SJSA1 (cell line): Measurements from ENCODE around the gene SEZ6L. TPM values are rescaled to one million over a fixed set of nuclear protein-coding genes. Genes with fewer than 3 reads are reported as not detected.

ENCODE experiments used
- DNase-seq, 2 experiments: peaks; one replicate each; pipeline ENCODE4 v3.0.0-alpha.2; 2015 to 2020; ENCODE audit warnings: low spot score in 2 of 2, low read depth in 1 of 2
- H3K27ac ChIP-seq: fragments of 250-450 bp; sonication (Bioruptor Pico); 2 replicates; pipeline ENCODE4 v1.5.1; 2020; ENCODE audit warnings: mild to moderate bottlenecking, moderate library complexity
- H3K27me3 ChIP-seq: fragments of 250-450 bp; sonication (Bioruptor Pico); replicated peaks from 2 replicates; pipeline ENCODE4 v1.5.1; 2020; ENCODE audit warnings: mild to moderate bottlenecking, moderate library complexity
- H3K36me3 ChIP-seq: fragments of 250-450 bp; sonication (Bioruptor Pico); 2 replicates; pipeline ENCODE4 v1.5.1; 2020; ENCODE audit warnings: mild to moderate bottlenecking
- H3K4me1 ChIP-seq: fragments of 250-450 bp; sonication (Bioruptor Pico); replicated peaks from 2 replicates; pipeline ENCODE4 v1.6.1; 2021; ENCODE audit warnings: mild to moderate bottlenecking
- H3K4me3 ChIP-seq: fragments of 250-450 bp; sonication (Bioruptor Pico); 2 replicates; pipeline ENCODE4 v1.5.1; 2020; ENCODE audit warnings: mild to moderate bottlenecking
- H3K9me3 ChIP-seq: fragments of 250-450 bp; sonication (Bioruptor Pico); replicated peaks from 2 replicates; pipeline ENCODE4 v1.5.1; 2020; ENCODE audit warnings: mild to moderate bottlenecking
- total RNA-seq: library from RNA; depleted of rRNA; stranded (reverse); fragments of >200 nt; shearing (Covaris generic); gene quantifications from 2 replicates; pipeline ENCODE4 v1.2.3, GENCODE V29; 2014

The SEZ6L gene
- total RNA-seq, 1 experiment from 2014 or later = not detected

DNA sequence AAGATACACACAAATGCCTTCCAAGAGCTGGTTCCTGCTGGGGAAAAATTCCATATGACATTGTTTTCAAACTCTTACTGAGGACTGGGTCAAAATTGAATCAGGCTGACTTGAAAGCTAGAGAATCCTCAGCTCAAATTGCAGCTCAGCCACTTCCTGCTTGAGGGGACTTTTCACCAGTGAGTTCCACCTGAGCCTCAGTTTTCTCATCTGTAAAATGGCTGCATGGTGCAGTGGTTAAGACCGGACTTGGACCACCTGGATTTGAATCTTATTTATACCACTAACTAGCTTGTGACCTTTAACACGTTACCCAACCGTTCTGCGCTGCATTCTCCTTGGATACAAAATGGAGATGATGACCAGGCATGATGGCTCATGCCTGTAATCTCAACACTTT is 189.9 kb downstream of the SEZ6L start:
- H3K4me1 ChIP-seq = peaks cover 6% of the 10 kb centered on the region
- H3K27ac ChIP-seq = no peak overlapping the region
- 0 out of 2 replicates have a peak, but pooled peaks cover 5% of the 10 kb centered on the region for H3K27me3 ChIP-seq
- H3K4me3 ChIP-seq = no peak overlapping the region
- DNase-seq = no peak
- H3K9me3 ChIP-seq = no peaks in the 10 kb centered on the region
- no peaks in the 10 kb centered on the region for H3K36me3 ChIP-seq

GRCh38 chr22:26360169-26360885 is 191.1 kb downstream of the SEZ6L start:
- DNase-seq = peak; percentile 69 to 73
- H3K27me3 ChIP-seq = peaks cover 5% of the 10 kb centered on the region; the same call in 1 of the 2 replicates
- peaks cover 6% of the 10 kb centered on the region for H3K4me1 ChIP-seq
- H3K4me3 ChIP-seq = no peak overlapping the region
- no peak overlapping the region for H3K27ac ChIP-seq
- H3K36me3 ChIP-seq = no peaks in the 10 kb centered on the region
- H3K9me3 ChIP-seq = no peaks in the 10 kb centered on the region

DNA sequence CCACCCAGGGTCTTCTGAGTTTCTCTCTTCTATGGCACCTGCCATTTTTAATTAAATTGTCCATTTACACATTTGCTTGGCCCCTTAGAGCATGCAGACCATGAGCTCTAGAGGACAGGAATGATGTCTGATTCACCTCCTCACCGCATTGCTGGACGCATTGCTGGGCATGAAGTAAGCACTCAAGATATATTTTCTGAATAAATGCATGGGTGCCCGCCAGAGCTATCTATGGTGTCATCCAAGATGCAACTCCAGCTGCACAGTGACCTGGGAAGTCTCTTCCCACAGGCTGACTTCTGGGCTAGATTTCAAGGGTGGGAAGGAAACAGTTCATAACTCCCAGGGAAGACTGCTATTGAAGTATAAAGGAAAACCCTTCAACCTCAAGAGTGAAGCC is 193.2 kb downstream of the SEZ6L start:
- DNase-seq = no peak
- Histone ChIP-seq H3K36me3 (no peaks in the 10 kb centered on the region), H3K27ac (no peak overlapping the region), H3K4me1 (no peaks in the 10 kb centered on the region), H3K27me3 (peaks cover 5% of the 10 kb centered on the region; the same call in 1 of the 2 replicates), H3K4me3 (no peak overlapping the region), H3K9me3 (no peaks in the 10 kb centered on the region)

GRCh38 chr22:26364066-26365015 is 195.1 kb downstream of the SEZ6L start:
- Histone ChIP-seq H3K27me3 (peaks cover 10% of the 10 kb centered on the region; the same call in 1 of the 2 replicates), H3K9me3 (no peaks in the 10 kb centered on the region), H3K36me3 (no peaks in the 10 kb centered on the region), H3K4me3 (no peak overlapping the region), H3K27ac (no peak overlapping the region), H3K4me1 (no peaks in the 10 kb centered on the region)
- peak; percentile 45 to 69 for DNase-seq

DNA sequence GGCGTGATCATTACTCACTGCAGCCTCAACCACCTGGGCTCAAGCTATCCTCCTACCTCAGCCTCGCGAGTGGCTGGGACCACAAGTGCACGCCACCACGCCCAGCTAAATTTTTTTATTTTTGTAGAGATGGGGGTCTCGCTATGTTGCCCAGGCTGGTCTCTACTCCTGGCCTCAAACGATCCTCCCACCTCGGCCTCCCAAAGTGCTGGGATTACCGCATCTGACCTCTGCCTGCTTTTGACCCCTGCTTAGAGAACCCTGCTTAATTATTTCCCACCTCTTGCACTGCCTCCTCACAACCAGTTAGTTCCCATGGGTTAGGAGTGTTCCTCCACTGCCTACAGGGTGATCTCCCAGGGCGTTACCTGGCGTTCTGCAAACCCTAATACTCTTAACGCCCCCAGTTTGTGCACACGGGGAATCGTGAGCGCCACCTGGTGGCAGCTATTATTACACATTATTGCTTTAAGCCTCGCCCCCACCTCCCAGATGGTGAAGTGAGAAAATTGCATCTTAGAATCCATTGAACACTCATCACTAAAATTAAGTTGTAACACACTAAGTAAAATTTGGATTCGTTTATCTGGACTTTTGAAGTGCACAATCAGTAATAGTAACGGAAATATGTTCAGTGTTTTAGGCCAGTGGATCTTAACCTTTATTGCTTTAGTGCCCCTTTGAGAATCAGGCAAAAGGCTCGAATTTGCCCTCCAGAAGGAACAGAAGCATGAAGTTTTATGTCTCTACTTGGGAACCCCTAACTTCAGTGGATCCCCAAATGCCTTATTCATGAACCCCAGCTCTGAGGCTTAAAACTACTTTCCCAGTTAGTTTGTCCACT is 198.4 kb downstream of the SEZ6L start:
- H3K4me1 ChIP-seq = no peaks in the 10 kb centered on the region
- H3K4me3 ChIP-seq = no peak overlapping the region
- H3K27me3 ChIP-seq = peaks cover 21% of the 10 kb centered on the region
- H3K27ac ChIP-seq = no peak overlapping the region
- H3K9me3 ChIP-seq = no peaks in the 10 kb centered on the region
- H3K36me3 ChIP-seq = no peaks in the 10 kb centered on the region
- DNase-seq = peak in 1 of 2 experiments; percentile 31

GRCh38 chr22:26372890-26373289 is 203.6 kb downstream of the SEZ6L start:
- Histone ChIP-seq H3K4me1 (no peaks in the 10 kb centered on the region), H3K27ac (no peak overlapping the region), H3K4me3 (no peak overlapping the region), H3K9me3 (no peaks in the 10 kb centered on the region), H3K36me3 (no peaks in the 10 kb centered on the region), H3K27me3 (peaks cover 41% of the 10 kb centered on the region)
- no peak for DNase-seq

DNA sequence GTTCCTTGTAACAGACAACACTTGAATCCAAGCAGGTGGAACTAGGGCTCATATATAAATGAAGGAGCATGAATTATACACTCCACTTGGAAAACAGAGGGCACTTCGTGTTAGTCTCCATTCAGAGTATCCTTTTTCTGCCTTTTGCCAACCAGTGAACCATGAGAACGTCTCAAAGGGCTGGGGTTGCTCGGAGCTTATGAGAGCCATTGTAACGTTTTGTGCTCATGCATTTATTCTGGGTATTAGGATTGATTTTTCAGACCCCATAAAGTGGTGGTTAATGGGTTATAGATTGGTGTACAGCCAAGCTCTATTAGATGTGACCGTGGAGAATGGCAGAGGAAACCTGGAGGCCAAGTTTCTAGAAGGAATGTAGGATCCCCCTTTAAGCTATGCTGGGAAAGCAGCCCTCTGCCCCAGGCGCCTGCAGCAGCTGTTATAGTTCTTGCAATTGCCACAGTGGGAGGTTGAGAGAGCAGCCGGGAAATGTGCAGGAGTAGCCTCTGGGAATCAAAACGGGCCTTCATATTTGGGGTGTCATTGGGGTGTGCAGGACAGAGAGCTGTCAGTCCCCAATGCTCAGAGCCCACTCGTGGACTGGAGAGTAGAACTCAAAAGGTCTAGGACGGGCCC is 205.2 kb downstream of the SEZ6L start:
- no peak for DNase-seq
- H3K9me3 ChIP-seq = no peaks in the 10 kb centered on the region
- H3K27ac ChIP-seq = no peak overlapping the region
- H3K27me3 ChIP-seq = peaks cover 40% of the 10 kb centered on the region
- no peaks in the 10 kb centered on the region for H3K4me1 ChIP-seq
- no peak overlapping the region for H3K4me3 ChIP-seq
- H3K36me3 ChIP-seq = no peaks in the 10 kb centered on the region

GRCh38 chr22:26377170-26377830 is 208.0 kb downstream of the SEZ6L start:
- Histone ChIP-seq H3K4me1 (no peaks in the 10 kb centered on the region), H3K27me3 (peaks cover 54% of the 10 kb centered on the region), H3K9me3 (no peaks in the 10 kb centered on the region), H3K4me3 (no peak overlapping the region), H3K27ac (no peak overlapping the region), H3K36me3 (no peaks in the 10 kb centered on the region)
- no peak for DNase-seq

- H3K4me3 ChIP-seq = no peak overlapping the region
- peaks cover 47% of the 10 kb centered on the region for H3K27me3 ChIP-seq
- DNase-seq = no peak
- no peaks in the 10 kb centered on the region for H3K36me3 ChIP-seq
- no peaks in the 10 kb centered on the region for H3K9me3 ChIP-seq
- H3K27ac ChIP-seq = no peak overlapping the region
- no peaks in the 10 kb centered on the region for H3K4me1 ChIP-seq
Measured at GRCh38 chr22:26380072-26380830, 211.0 kb downstream of the SEZ6L start.

DNA sequence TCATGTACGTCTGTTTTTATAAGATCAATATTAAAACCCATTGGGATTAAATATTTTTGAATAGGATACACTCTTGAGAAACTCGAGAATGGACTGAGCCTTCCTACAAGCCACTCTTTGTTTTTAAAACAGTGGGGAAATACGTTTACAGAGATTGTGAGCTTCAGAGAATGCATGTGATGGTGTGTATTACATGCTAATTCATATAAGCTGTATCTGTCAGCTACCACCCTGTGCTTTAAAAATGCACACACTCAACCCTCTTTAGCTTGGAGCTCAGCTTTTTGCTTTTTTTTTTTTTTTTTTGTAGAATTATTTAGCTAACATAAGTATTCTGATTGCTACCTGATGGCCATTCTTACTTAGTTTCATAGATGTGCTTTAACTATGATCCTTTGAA is 213.5 kb downstream of the SEZ6L start:
- H3K27me3 ChIP-seq = peaks cover 42% of the 10 kb centered on the region
- no peak overlapping the region for H3K27ac ChIP-seq
- no peaks in the 10 kb centered on the region for H3K4me1 ChIP-seq
- H3K36me3 ChIP-seq = no peaks in the 10 kb centered on the region
- no peak for DNase-seq
- no peak overlapping the region for H3K4me3 ChIP-seq
- no peaks in the 10 kb centered on the region for H3K9me3 ChIP-seq

- Histone ChIP-seq H3K4me3 (no peak overlapping the region), H3K27ac (no peak overlapping the region), H3K36me3 (no peaks in the 10 kb centered on the region), H3K9me3 (no peaks in the 10 kb centered on the region), H3K4me1 (no peaks in the 10 kb centered on the region), H3K27me3 (peaks cover 42% of the 10 kb centered on the region)
- DNase-seq = no peak
Measured at GRCh38 chr22:26383968-26384556, 214.8 kb downstream of the SEZ6L start.

DNA sequence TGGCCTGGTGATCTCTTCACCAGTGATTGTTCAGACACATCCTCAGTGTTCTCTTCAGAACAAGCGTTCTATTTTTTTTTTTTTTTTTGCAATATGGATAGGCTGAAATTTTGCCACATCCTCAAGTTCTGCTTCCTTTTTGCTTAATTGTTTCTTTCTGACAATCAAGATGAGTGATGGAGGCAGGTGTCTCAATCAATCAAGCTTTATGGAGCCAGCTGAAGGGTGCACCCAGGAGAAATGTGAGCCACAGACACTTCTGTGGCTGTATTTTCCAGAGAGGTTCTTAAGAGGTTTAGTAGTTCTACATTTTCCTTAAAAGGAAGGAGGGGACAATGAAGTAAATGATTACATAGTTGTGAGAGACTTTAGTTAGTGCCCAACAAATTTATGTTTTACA is 215.9 kb downstream of the SEZ6L start:
- no peak overlapping the region for H3K27ac ChIP-seq
- no peaks in the 10 kb centered on the region for H3K4me1 ChIP-seq
- no peaks in the 10 kb centered on the region for H3K9me3 ChIP-seq
- H3K27me3 ChIP-seq = peaks cover 36% of the 10 kb centered on the region
- H3K36me3 ChIP-seq = no peaks in the 10 kb centered on the region
- H3K4me3 ChIP-seq = no peak overlapping the region
- DNase-seq = no peak
